Panc1 (cell line): ENCODE results near the gene GIMAP1. TPM values are rescaled to one million over a fixed set of nuclear protein-coding genes. Genes with fewer than 3 reads are reported as not detected.

Experiments used
- ATAC-seq: fragments of 200-7000 bp; cut with Tn5 transposase; 2 replicates; pipeline ENCODE4 v1.9.1; 2020; ENCODE audit warnings: mild to moderate bottlenecking, moderate library complexity
- BruUV-seq: library from RNA; stranded (reverse); fragments of 400-500 nt; replicated peaks from 2 replicates; lab custom pipeline; 2021; lab: Mats Ljungman, UMichigan
- CTCF ChIA-PET: fragments of 300-600 bp; sonication (Branson Sonifier 250); formaldehyde crosslinking; loops from one replicate; lab custom pipeline; 2022; ENCODE audit warnings: antibody characterized with exemption; lab: Charles Lee
- POLR2A ChIA-PET: fragments of 300-600 bp; sonication (Branson Sonifier 250); formaldehyde crosslinking; loops from one replicate; lab custom pipeline; 2022; ENCODE audit warnings: antibody characterized with exemption; lab: Charles Lee
- DNase-seq: peaks from one replicate; pipeline ENCODE4 v3.0.0-alpha.2; 2010; ENCODE audit warnings: low read depth, low spot score
- H3K27ac ChIP-seq: 2 replicates; pipeline ENCODE4 v1.5.1; 2011; ENCODE audit warnings: mild to moderate bottlenecking, low read length, inconsistent platforms
- H3K27me3 ChIP-seq: fragments of 200-500 bp; sonication (Bioruptor generic); 2 replicates; pipeline ENCODE4 v1.6.0; 2014; ENCODE audit warnings: low read length, inconsistent platforms; ENCODE audit not compliant: control insufficient read depth, insufficient read depth
- H3K36me3 ChIP-seq: fragments of 200-500 bp; sonication (Bioruptor generic); 2 replicates; pipeline ENCODE4 v1.5.1; 2014; ENCODE audit warnings: inconsistent platforms, mild to moderate bottlenecking, low read length, moderate library complexity; ENCODE audit not compliant: control insufficient read depth, insufficient read depth
- H3K4me1 ChIP-seq: 2 replicates; pipeline ENCODE4 v1.5.1; 2011; ENCODE audit warnings: inconsistent platforms, mild to moderate bottlenecking, low read length, moderate library complexity; ENCODE audit not compliant: control insufficient read depth, insufficient read depth
- H3K4me3 ChIP-seq, 2 experiments: 2 replicates each; pipeline ENCODE4 v1.5.1; 2011 to 2012; ENCODE audit warnings: low read depth in 2 of 2, low read length in 2 of 2, mild to moderate bottlenecking in 2 of 2, inconsistent platforms in 1 of 2, moderate library complexity in 1 of 2
- H3K9me3 ChIP-seq: fragments of 200-500 bp; sonication (Bioruptor generic); 2 replicates; pipeline ENCODE4 v1.5.1; 2014; ENCODE audit warnings: low read depth, mild to moderate bottlenecking, inconsistent platforms, low read length, moderate library complexity; ENCODE audit not compliant: control insufficient read depth, insufficient read depth
- POLR2AphosphoS5 ChIP-seq: IDR thresholded peaks from 2 replicates; pipeline ENCODE4 v1.6.1; 2012; ENCODE audit warnings: mild to moderate bottlenecking, low read depth, low read length, moderate library complexity
- SIN3A ChIP-seq: IDR thresholded peaks from 2 replicates; pipeline ENCODE4 v1.6.1; 2012; ENCODE audit warnings: low read depth, mild to moderate bottlenecking, low read length, moderate library complexity, borderline replicate concordance; ENCODE audit not compliant: insufficient read depth
- TCF7L2 ChIP-seq: IDR thresholded peaks from 2 replicates; pipeline ENCODE4 v1.6.1; 2011; ENCODE audit warnings: mild to moderate bottlenecking, low read depth, low read length, inconsistent platforms
- in situ Hi-C: cut with HindIII; loops from 2 replicates; pipeline ENCODE4 v1.10.0; 2016; ENCODE audit warnings: low sequenced_read_pairs, low pct_unique_long_range_greater_than_20kb
- intact Hi-C: fragments of 100-400 bp; cut with micrococcal nuclease; formaldehyde crosslinking; loops from one replicate; pipeline ENCODE4 v1.10.0; 2022; ENCODE audit not compliant: unreplicated experiment
- total RNA-seq: library from RNA; stranded (reverse); gene quantifications from one replicate; pipeline ENCODE4 v1.2.1, GENCODE V29; 2021; ENCODE audit not compliant: unreplicated experiment
- TF ChIP-seq, protein P1 (sequence below): fragments of 450-650 bp; IDR thresholded peaks from 2 replicates; pipeline ENCODE4 v1.5.1; 2017; ENCODE audit warnings: mild to moderate bottlenecking
- TF ChIP-seq, protein P2 (sequence below), 2 experiments: IDR thresholded peaks; 2 replicates each; pipeline ENCODE4 v1.6.1; 2011 to 2012; ENCODE audit warnings: low read depth in 2 of 2, control low read depth in 1 of 2, low read length in 1 of 2, mild to moderate bottlenecking in 1 of 2, moderate library complexity in 1 of 2; ENCODE audit not compliant: insufficient read depth in 1 of 2

GIMAP1 gene
- total RNA-seq, 1 experiment from 2014 or later = 0.05 TPM

DNA sequence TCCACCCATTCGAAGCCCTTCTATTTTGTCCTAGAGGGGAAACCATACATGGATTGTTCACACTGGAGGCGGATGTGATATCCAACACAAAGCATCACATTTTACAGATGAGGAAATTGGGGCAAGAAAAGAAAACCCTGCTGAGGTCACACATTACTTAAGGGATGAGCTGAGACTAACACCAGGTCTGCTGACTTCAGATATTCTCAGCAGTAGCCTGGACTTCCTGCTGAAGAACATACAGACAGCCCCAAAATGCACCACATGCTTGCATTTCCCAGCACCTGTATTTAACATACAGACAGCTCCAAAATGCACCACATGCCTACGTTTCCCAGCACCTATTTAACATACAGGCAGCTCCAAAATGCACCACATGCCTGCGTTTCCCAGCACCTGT is 32.0 kb downstream of the GIMAP1 start:
- TF ChIP-seq SIN3A = no peak
- TF ChIP-seq, protein P1, sequence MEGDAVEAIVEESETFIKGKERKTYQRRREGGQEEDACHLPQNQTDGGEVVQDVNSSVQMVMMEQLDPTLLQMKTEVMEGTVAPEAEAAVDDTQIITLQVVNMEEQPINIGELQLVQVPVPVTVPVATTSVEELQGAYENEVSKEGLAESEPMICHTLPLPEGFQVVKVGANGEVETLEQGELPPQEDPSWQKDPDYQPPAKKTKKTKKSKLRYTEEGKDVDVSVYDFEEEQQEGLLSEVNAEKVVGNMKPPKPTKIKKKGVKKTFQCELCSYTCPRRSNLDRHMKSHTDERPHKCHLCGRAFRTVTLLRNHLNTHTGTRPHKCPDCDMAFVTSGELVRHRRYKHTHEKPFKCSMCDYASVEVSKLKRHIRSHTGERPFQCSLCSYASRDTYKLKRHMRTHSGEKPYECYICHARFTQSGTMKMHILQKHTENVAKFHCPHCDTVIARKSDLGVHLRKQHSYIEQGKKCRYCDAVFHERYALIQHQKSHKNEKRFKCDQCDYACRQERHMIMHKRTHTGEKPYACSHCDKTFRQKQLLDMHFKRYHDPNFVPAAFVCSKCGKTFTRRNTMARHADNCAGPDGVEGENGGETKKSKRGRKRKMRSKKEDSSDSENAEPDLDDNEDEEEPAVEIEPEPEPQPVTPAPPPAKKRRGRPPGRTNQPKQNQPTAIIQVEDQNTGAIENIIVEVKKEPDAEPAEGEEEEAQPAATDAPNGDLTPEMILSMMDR = no peak
- TF ChIP-seq, protein P2, sequence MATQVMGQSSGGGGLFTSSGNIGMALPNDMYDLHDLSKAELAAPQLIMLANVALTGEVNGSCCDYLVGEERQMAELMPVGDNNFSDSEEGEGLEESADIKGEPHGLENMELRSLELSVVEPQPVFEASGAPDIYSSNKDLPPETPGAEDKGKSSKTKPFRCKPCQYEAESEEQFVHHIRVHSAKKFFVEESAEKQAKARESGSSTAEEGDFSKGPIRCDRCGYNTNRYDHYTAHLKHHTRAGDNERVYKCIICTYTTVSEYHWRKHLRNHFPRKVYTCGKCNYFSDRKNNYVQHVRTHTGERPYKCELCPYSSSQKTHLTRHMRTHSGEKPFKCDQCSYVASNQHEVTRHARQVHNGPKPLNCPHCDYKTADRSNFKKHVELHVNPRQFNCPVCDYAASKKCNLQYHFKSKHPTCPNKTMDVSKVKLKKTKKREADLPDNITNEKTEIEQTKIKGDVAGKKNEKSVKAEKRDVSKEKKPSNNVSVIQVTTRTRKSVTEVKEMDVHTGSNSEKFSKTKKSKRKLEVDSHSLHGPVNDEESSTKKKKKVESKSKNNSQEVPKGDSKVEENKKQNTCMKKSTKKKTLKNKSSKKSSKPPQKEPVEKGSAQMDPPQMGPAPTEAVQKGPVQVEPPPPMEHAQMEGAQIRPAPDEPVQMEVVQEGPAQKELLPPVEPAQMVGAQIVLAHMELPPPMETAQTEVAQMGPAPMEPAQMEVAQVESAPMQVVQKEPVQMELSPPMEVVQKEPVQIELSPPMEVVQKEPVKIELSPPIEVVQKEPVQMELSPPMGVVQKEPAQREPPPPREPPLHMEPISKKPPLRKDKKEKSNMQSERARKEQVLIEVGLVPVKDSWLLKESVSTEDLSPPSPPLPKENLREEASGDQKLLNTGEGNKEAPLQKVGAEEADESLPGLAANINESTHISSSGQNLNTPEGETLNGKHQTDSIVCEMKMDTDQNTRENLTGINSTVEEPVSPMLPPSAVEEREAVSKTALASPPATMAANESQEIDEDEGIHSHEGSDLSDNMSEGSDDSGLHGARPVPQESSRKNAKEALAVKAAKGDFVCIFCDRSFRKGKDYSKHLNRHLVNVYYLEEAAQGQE (IDR thresholded peaks at IDR 0.05; ENCODE audit: insufficient read depth in 1 of 2, low read depth in 2 of 2, low read length in 1 of 2) = no peak
- TF ChIP-seq POLR2AphosphoS5 = no peak

DNA sequence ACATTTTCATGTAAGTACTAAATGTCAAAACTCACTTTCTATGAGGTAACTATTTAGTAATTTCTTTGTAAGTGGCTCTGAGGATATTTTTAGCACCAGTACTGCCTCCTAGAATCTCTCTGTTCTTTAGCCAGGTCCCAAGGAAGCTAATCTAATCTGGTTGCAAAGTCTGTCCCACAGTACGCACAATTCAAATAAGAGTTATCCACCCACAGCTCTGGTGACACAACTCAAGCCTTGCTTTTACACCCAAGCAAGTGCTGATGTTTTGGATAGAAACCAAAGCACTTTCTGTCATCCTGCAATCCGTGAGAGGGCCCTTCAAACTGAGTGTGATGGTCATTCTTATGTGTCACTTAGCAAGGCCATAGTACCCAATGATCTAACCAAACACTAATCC is 35.3 kb downstream of the GIMAP1 start:
- H3K27me3 ChIP-seq = peaks cover 7% of the 10 kb centered on the region
- BruUV-seq = no TSS peak
- H3K4me3 ChIP-seq = no peak overlapping the region
- H3K9me3 ChIP-seq = no peaks in the 10 kb centered on the region
- ChIA-PET POLR2A (no interaction called here), CTCF (no interaction called here)
- no peak for TF ChIP-seq TCF7L2
- no peak for TF ChIP-seq POLR2AphosphoS5
- no peak for TF ChIP-seq SIN3A
- TF ChIP-seq, protein P2 (IDR thresholded peaks at IDR 0.05; ENCODE audit: insufficient read depth in 1 of 2, low read depth in 2 of 2, low read length in 1 of 2) = no peak
- TF ChIP-seq, protein P1 = no peak
- H3K27ac ChIP-seq = no peak overlapping the region
- in situ Hi-C loops (no loop called here), intact Hi-C loops (loop anchor here (10.0 kb wide), 1 partner anchor 467 kb away; no protein-coding TSS in a partner anchor)
- no peaks in the 10 kb centered on the region for H3K4me1 ChIP-seq
- no peaks in the 10 kb centered on the region for H3K36me3 ChIP-seq
- DNase-seq = no peak
- no peak for ATAC-seq

More for the DNA sequence above, 32.0 kb downstream of the GIMAP1 start:
- H3K36me3 ChIP-seq = no peaks in the 10 kb centered on the region
- ATAC-seq (no peak), DNase-seq (no peak)
- no peaks in the 10 kb centered on the region for H3K4me1 ChIP-seq
- no peak overlapping the region for H3K4me3 ChIP-seq
- in situ Hi-C loops (no loop called here), intact Hi-C loops (no loop called here)
- ChIA-PET CTCF (no interaction called here), POLR2A (no interaction called here)
- H3K27ac ChIP-seq = no peak overlapping the region
- H3K27me3 ChIP-seq = peaks cover 7% of the 10 kb centered on the region; the same call in 1 of the 2 replicates
- no TSS peak for BruUV-seq
- no peaks in the 10 kb centered on the region for H3K9me3 ChIP-seq
